Ovary (tissue), 3 donors: ENCODE results near the gene SRGAP3.

ENCODE experiments used
- POLR2A ChIP-seq: fragments of 450-650 bp; IDR thresholded peaks from one replicate; pipeline ENCODE4 v1.6.1; 2017; ENCODE audit warnings: antibody characterized with exemption, mild to moderate bottlenecking, moderate library complexity
- TF ChIP-seq, protein P1 (sequence below), 3 donors: fragments of 450-650 bp in 2 of 3; fragments of 200-600 bp in 1 of 3; IDR thresholded peaks; one replicate each; pipeline versions ENCODE4 v1.5.1 to v1.8.0; 2016 to 2022; ENCODE audit warnings: antibody characterized with exemption in 3 of 3, mild to moderate bottlenecking in 1 of 3
- donor health status: DM: no; HTN: no; CAD: no.

DNA sequence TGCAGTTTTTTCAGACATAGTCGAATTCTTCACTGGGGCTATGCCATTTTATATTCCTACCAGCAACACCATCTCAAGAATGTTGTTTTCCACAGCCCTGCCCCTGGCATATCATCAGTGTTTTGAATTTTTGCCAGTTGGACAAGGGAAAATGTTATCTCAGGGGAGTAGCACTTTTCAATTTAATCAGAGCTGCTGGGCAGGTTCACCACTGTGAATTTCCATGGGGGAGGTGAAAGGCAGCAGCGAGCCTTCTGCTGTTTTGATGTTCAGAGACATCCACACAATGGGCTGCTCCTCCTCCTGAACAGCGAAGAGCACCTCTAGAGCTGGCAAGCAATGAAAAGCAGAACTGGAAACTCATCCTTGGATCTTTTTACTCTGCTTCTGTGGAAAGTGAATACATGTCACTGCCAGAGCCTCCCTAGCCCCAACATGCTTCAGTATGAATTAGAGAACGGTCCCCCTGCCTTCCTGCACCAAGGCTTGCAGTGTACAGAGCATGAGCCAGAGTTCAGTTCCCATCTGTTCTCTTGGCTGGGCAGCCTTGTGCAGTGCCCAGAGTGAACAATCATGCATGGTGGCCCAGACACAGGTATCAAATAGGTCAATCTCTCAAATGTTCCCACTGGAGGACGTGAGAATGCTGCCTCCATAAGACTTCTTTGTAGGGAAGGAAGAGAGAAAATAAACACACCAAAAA is 230.0 kb downstream of the SRGAP3 start:
- TF ChIP-seq, protein P1, sequence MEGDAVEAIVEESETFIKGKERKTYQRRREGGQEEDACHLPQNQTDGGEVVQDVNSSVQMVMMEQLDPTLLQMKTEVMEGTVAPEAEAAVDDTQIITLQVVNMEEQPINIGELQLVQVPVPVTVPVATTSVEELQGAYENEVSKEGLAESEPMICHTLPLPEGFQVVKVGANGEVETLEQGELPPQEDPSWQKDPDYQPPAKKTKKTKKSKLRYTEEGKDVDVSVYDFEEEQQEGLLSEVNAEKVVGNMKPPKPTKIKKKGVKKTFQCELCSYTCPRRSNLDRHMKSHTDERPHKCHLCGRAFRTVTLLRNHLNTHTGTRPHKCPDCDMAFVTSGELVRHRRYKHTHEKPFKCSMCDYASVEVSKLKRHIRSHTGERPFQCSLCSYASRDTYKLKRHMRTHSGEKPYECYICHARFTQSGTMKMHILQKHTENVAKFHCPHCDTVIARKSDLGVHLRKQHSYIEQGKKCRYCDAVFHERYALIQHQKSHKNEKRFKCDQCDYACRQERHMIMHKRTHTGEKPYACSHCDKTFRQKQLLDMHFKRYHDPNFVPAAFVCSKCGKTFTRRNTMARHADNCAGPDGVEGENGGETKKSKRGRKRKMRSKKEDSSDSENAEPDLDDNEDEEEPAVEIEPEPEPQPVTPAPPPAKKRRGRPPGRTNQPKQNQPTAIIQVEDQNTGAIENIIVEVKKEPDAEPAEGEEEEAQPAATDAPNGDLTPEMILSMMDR (IDR thresholded peaks at IDR 0.05), result no peak
- TF ChIP-seq POLR2A, result no peak
